Psoas muscle (tissue), 8 donors: ENCODE data around the gene ZIC1. TPM values are rescaled to one million over a fixed set of nuclear protein-coding genes. Genes with fewer than 3 reads are reported as not detected.

Experiments
- ATAC-seq, 4 donors: fragments of 200-7000 bp; cut with Tn5 transposase; one replicate each; pipeline ENCODE4 v1.9.1; 2020; ENCODE audit warnings: moderate library complexity in 3 of 4, mild to moderate bottlenecking in 2 of 4
- DNase-seq, 2 donors: peaks; one replicate each; pipeline ENCODE4 v3.0.0-alpha.2; 2020
- H3K27ac ChIP-seq: fragments of 200-600 bp; one replicate; pipeline ENCODE4 v1.8.0; 2022
- H3K27me3 ChIP-seq, 3 donors: fragments of 200-600 bp in 1 of 3; one replicate each; pipeline versions ENCODE4 v1.6.1 to v1.8.0; 2013 to 2022; ENCODE audit warnings: low read length in 2 of 3, mild to moderate bottlenecking in 2 of 3, moderate library complexity in 1 of 3; ENCODE audit not compliant: insufficient read depth in 3 of 3
- H3K36me3 ChIP-seq, 2 donors: fragments of 200-600 bp in 1 of 2; one replicate each; pipeline versions ENCODE4 v1.6.1 to v1.8.0; 2013 to 2022; ENCODE audit warnings: low read depth in 1 of 2, mild to moderate bottlenecking in 1 of 2, moderate library complexity in 1 of 2; ENCODE audit not compliant: insufficient read depth in 1 of 2
- H3K4me1 ChIP-seq: fragments of 200-600 bp; one replicate; pipeline ENCODE4 v1.8.0; 2022
- H3K4me3 ChIP-seq: fragments of 200-600 bp; one replicate; pipeline ENCODE4 v1.8.0; 2022; ENCODE audit warnings: mild to moderate bottlenecking
- H3K9me3 ChIP-seq: fragments of 200-600 bp; one replicate; pipeline ENCODE4 v1.8.0; 2022
- CTCF ChIP-seq: fragments of 200-600 bp; IDR thresholded peaks from one replicate; pipeline ENCODE4 v1.8.0; 2022; ENCODE audit warnings: antibody characterized with exemption
- WGBS, 3 donors: extraction: QIAGEN DNeasy Blood & Tissue Kit; methylation state at CpG; one replicate each; pipeline versions ENCODE4 v1.1.6 to v1.1.7; 2013; 5-methylcytosine and 5-hydroxymethylcytosine counted together
- intact Hi-C, 2 donors: fragments of 100-400 bp; cut with DNase I; formaldehyde crosslinking; loops; one replicate each; pipeline versions ENCODE4 v1.11.0 to v1.14.2; 2022
- long read RNA-seq, 2 donors: library from polyadenylated mRNA; unstranded; transcript quantifications; one replicate each; pipeline ENCODE4 v2.0.0, GENCODE V29; 2021
- polyA plus RNA-seq, 3 donors: library from polyadenylated mRNA; stranded (reverse); fragments of 200-250 nt; gene quantifications; one replicate each; pipeline ENCODE4 v1.2.3, GENCODE V29; 2013
- total RNA-seq, 4 donors: library from RNA; stranded (reverse); fragmentation: NEBNext Ultra II Directional in 2 of 4; extraction: Animal tissue kit (Norgen Biotek cat#: 25700) in 2 of 4; gene quantifications; one replicate each; pipeline versions ENCODE4 v1.2.1 to v1.2.4, GENCODE V29; 2021 to 2023
- donor health status: healthy with polysubstance abuse.
- donor health status: DM: no; HTN: no; CAD: no; lungs with moderate emphysema.
- donor health status: Bipolar disorder and iron deficiency.
- donor health status: healthy.
- donor health status: DM: yes; HTN: yes; CAD: no.
- donor health status: DM: no; HTN: no; CAD: no.
- donor health status: DM: no; HTN: no; CAD: no.
- donor health status: DM: yes; HTN: yes; CAD: no.

ZIC1 gene
- total RNA-seq (1 to 10 TPM; 3.5 to 7.3 (median 5.1) TPM), polyA plus RNA-seq (10 to 100 TPM in 1 of 3 donors, 1 to 10 TPM in 2; 2.3 to 10.2 (median 3.5) TPM)
- long read RNA-seq, donor 1 = 0 reads
- long read RNA-seq, donor 2, partial matches to known transcripts = 0 of 3 reads
- long read RNA-seq, donor 2, other reads (novel, unspliced or antisense) = 3 of 3 reads

GRCh38 chr3:147409143-147410115 lies at the start of gene ZIC1:
Gene ZIC1 (plus strand): TSS chr3:147409365. CDS start chr3:147410113, 748 bp downstream.
- Histone ChIP-seq H3K27ac (peak within 1 kb of the TSS; percentile 73), H3K9me3 (no peaks in the 10 kb centered on the region), H3K4me3 (peak within 1 kb of the TSS; percentile 75), H3K36me3 (no peaks in the 10 kb centered on the region), H3K27me3 (peaks cover 0 to 78% (median 10%) of the 10 kb centered on the region in 3 donors), H3K4me1 (peaks cover 10% of the 10 kb centered on the region)
- no peak for TF ChIP-seq CTCF
- intact Hi-C loops = loop anchor here in 1 of 2 donors (5.0 to 10.0 kb wide), 3 partner anchors 55 to 668 kb away; no protein-coding TSS in a partner anchor
- 2 to 3% (median 3%) methylated on average over 46 to 80 of the region's 80 CpGs for WGBS, 3 donors
- ATAC-seq = peak; percentile 82 to 89 (median 88)
- DNase-seq = peak in 1 of 2 donors; percentile 69

- ATAC-seq (no peak), DNase-seq (no peak)
- intact Hi-C loops = loop anchor here in 1 of 2 donors (10.0 kb wide), 1 partner anchor 255 kb away; no protein-coding TSS in a partner anchor
- Histone ChIP-seq H3K9me3 (no peaks in the 10 kb centered on the region), H3K27me3 (peaks cover 11 to 68% (median 34%) of the 10 kb centered on the region in 3 donors), H3K36me3 (no peaks in the 10 kb centered on the region), H3K27ac (no peak overlapping the region), H3K4me3 (no peak overlapping the region), H3K4me1 (no peaks in the 10 kb centered on the region)
- no peak for TF ChIP-seq CTCF
- 79 to 84% (median 82%) methylated on average over 5 of the region's 5 CpGs for WGBS, 3 donors
Measured at GRCh38 chr3:147360051-147360439, 49.1 kb upstream of the ZIC1 start.

GRCh38 chr3:147360646-147361453 lies 48.3 kb upstream of the ZIC1 start:
- H3K4me3 ChIP-seq = no peak overlapping the region
- 29 to 37% (median 36%) methylated on average over 21 of the region's 21 CpGs for WGBS, 3 donors
- intact Hi-C loops = loop anchor here in 1 of 2 donors (10.0 kb wide), 1 partner anchor 254 kb away; no protein-coding TSS in a partner anchor
- no peaks in the 10 kb centered on the region for H3K36me3 ChIP-seq
- no peak for ATAC-seq
- no peaks in the 10 kb centered on the region for H3K9me3 ChIP-seq
- no peak overlapping the region for H3K27ac ChIP-seq
- no peak for TF ChIP-seq CTCF
- peaks cover 11 to 67% (median 32%) of the 10 kb centered on the region in 3 donors for H3K27me3 ChIP-seq
- H3K4me1 ChIP-seq = no peaks in the 10 kb centered on the region
- no peak for DNase-seq
